Thyroid gland (tissue), 4 donors: ENCODE results near the gene WDR93. TPM values are rescaled to one million over a fixed set of nuclear protein-coding genes. Genes with fewer than 3 reads are reported as not detected.

Experiments
- DNase-seq, 2 donors: peaks; one replicate each; pipeline ENCODE4 v3.0.0-alpha.2; 2019
- H3K27ac ChIP-seq, 3 donors: fragments of 200-600 bp; sonication (generic); 1 replicate in 2 of 3; 2 replicates in 1 of 3; pipeline ENCODE4 v1.5.1; 2016 to 2019; ENCODE audit warnings: mild to moderate bottlenecking in 1 of 3, moderate library complexity in 1 of 3
- H3K27me3 ChIP-seq: fragments of 200-600 bp; sonication (generic); one replicate; pipeline ENCODE4 v1.5.1; 2019
- H3K36me3 ChIP-seq, 2 donors: fragments of 200-600 bp; sonication (generic); one replicate each; pipeline ENCODE4 v1.5.1; 2016 to 2019
- H3K4me1 ChIP-seq, 2 donors: fragments of 200-600 bp; sonication (generic); one replicate each; pipeline ENCODE4 v1.5.1; 2017 to 2019
- H3K4me3 ChIP-seq, 3 donors: fragments of 200-600 bp; sonication (generic); replicated peaks in 1 of 3; 1 replicate in 2 of 3; 2 replicates in 1 of 3; pipeline ENCODE4 v1.5.1; 2016; ENCODE audit warnings: mild to moderate bottlenecking in 1 of 3
- H3K9me3 ChIP-seq: fragments of 200-600 bp; sonication (generic); one replicate; pipeline ENCODE4 v1.5.1; 2017
- POLR2A ChIP-seq, 2 donors: fragments of 450-650 bp; IDR thresholded peaks; one replicate each; pipeline ENCODE4 v1.6.1; 2017; ENCODE audit warnings: antibody characterized with exemption in 2 of 2, mild to moderate bottlenecking in 2 of 2, moderate library complexity in 1 of 2
- WGBS, 2 donors: methylation state at CpG; one replicate each; pipeline ENCODE4 v1.1.5; 2017; 5-methylcytosine and 5-hydroxymethylcytosine counted together
- intact Hi-C: fragments of 100-400 bp; cut with DNase I; formaldehyde crosslinking; loops from one replicate; pipeline ENCODE4 v1.15.1; 2023
- total RNA-seq, 4 donors: library from RNA; depleted of rRNA; stranded (reverse); fragments of >200 nt; gene quantifications; one replicate each; pipeline ENCODE4 v1.2.3, GENCODE V29; 2016
- TF ChIP-seq, protein P1 (sequence below), 6 experiments: fragments of 200-600 bp in 3 of 6; fragments of 450-650 bp in 3 of 6; sonication (generic) in 3 of 6; IDR thresholded peaks; one replicate each; pipeline ENCODE4 v1.5.1; 2016 to 2019; ENCODE audit warnings: antibody characterized with exemption in 6 of 6, mild to moderate bottlenecking in 2 of 6, inconsistent platforms in 1 of 6, moderate library complexity in 1 of 6

WDR93 gene
- 1 to 10 TPM; 1.1 to 2.3 (median 2.3) TPM for total RNA-seq

- TF ChIP-seq POLR2A (IDR thresholded peaks at IDR 0.05), result peak in 1 of 2 donors; percentile 75
- TF ChIP-seq, protein P1, sequence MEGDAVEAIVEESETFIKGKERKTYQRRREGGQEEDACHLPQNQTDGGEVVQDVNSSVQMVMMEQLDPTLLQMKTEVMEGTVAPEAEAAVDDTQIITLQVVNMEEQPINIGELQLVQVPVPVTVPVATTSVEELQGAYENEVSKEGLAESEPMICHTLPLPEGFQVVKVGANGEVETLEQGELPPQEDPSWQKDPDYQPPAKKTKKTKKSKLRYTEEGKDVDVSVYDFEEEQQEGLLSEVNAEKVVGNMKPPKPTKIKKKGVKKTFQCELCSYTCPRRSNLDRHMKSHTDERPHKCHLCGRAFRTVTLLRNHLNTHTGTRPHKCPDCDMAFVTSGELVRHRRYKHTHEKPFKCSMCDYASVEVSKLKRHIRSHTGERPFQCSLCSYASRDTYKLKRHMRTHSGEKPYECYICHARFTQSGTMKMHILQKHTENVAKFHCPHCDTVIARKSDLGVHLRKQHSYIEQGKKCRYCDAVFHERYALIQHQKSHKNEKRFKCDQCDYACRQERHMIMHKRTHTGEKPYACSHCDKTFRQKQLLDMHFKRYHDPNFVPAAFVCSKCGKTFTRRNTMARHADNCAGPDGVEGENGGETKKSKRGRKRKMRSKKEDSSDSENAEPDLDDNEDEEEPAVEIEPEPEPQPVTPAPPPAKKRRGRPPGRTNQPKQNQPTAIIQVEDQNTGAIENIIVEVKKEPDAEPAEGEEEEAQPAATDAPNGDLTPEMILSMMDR (IDR thresholded peaks at IDR 0.05), result no peak
- intact Hi-C loops, result no loop called here
- Histone ChIP-seq H3K27ac (peak within 1 kb of the TSS in 2 of 3 donors; percentile 24 to 72), H3K4me1 (peaks cover 14 to 18% of the 10 kb centered on the region in 2 donors), H3K27me3 (no peaks in the 10 kb centered on the region), H3K36me3 (no peaks in the 10 kb centered on the region), H3K4me3 (peak within 1 kb of the TSS; percentile 45 to 84 (median 66)), H3K9me3 (no peaks in the 10 kb centered on the region)
- peak; percentile 88 to 90 for DNase-seq
- 3% methylated on average over 42 to 49 of the region's 60 CpGs for WGBS, 2 donors
Observed at GRCh38 chr15:89690276-89691218, at the start of gene WDR93, which contains the start of gene PEX11A. Gene WDR93 (plus strand): TSS chr15:89690811. CDS start chr15:89701747, 10,936 bp downstream. Gene PEX11A (minus strand): TSS chr15:89690754. CDS start chr15:89690632, 122 bp downstream.

- no peak overlapping the region for H3K27ac ChIP-seq
- WGBS, 2 donors, result 86 to 90% methylated on average over 5 of the region's 5 CpGs
- intact Hi-C loops, result loop anchor here (10.0 kb wide), 1 partner anchor 104 kb away; no protein-coding TSS in a partner anchor
Observed at GRCh38 chr15:89641053-89641452, 49.6 kb upstream of the WDR93 start.

DNA sequence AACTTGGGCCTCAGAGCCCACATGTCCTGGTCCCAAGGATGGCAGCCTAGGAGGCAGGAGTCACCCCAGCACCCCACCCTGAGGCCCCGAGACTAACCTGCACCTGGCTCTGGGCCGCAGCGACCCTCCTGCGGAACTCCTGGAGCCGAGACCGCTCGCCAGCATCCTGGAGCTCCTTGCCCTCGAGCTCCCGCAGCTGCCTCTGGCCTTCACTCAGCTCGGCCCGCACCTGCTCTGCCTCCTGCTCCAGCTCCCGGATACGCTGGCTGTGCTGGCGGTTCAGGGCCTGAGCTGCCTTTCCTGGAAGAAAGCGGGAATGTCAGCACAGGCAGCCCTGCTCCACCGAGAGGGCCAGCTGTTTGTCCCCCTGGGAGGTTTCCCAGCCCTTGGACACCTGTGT is 48.5 kb upstream of the WDR93 start:
- intact Hi-C loops, result loop anchor here (10.0 kb wide), 1 partner anchor 103 kb away; no protein-coding TSS in a partner anchor

More at GRCh38 chr15:89641053-89641452, 49.6 kb upstream of the WDR93 start:
- Histone ChIP-seq H3K4me1 (no peaks in the 10 kb centered on the region), H3K27me3 (no peaks in the 10 kb centered on the region), H3K4me3 (no peak overlapping the region), H3K9me3 (no peaks in the 10 kb centered on the region), H3K36me3 (no peaks in the 10 kb centered on the region)
- no peak for DNase-seq
- TF ChIP-seq POLR2A (IDR thresholded peaks at IDR 0.05), result no peak
- TF ChIP-seq, protein P1 (IDR thresholded peaks at IDR 0.05), result no peak

DNA sequence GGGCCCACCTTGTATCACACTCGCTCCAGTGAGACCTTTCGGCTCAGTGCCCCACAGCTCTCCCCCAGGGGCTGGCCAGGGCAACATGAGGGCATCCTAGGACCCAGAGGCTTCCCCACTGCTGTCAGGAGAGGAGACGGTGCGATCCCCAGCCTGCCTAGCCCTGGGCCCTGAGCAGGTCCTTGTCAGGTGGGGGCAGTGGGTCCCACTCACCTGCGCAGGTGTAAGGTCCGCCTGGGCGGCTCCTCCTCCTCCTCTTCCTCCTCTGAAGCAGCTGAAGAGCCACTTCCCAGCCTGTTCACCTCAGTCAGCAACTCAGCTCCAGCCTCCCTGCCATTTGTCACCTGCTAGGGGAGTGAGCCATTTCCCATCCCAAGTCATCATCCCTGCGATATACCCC is 44.9 kb upstream of the WDR93 start:
- DNase-seq, result no peak
- Histone ChIP-seq H3K4me3 (no peak overlapping the region), H3K4me1 (peaks cover 0 to 4% of the 10 kb centered on the region in 2 donors), H3K36me3 (no peaks in the 10 kb centered on the region), H3K27me3 (no peaks in the 10 kb centered on the region), H3K9me3 (no peaks in the 10 kb centered on the region), H3K27ac (no peak overlapping the region)
- TF ChIP-seq, protein P1 (IDR thresholded peaks at IDR 0.05), result no peak
- TF ChIP-seq POLR2A (IDR thresholded peaks at IDR 0.05), result no peak
- 98 to 100% methylated on average over 6 to 8 of the region's 8 CpGs for WGBS, 2 donors
- intact Hi-C loops, result loop anchor here (10.0 kb wide), 1 partner anchor 99 kb away; no protein-coding TSS in a partner anchor

More for the DNA sequence above, 48.5 kb upstream of the WDR93 start:
- no peaks in the 10 kb centered on the region for H3K27me3 ChIP-seq
- no peak for DNase-seq
- H3K9me3 ChIP-seq, result no peaks in the 10 kb centered on the region
- no peak overlapping the region for H3K27ac ChIP-seq
- H3K36me3 ChIP-seq, result no peaks in the 10 kb centered on the region
- WGBS, 2 donors, result 98 to 100% methylated on average over 1 to 16 of the region's 16 CpGs
- TF ChIP-seq POLR2A (IDR thresholded peaks at IDR 0.05), result no peak
- TF ChIP-seq, protein P1 (IDR thresholded peaks at IDR 0.05), result no peak
- peaks cover 0 to under 1% of the 10 kb centered on the region in 2 donors for H3K4me1 ChIP-seq
- no peak overlapping the region for H3K4me3 ChIP-seq
